GM23338 (cell line): Measurements from ENCODE around the gene BARX1. TPM values are rescaled to one million over a fixed set of nuclear protein-coding genes. Genes with fewer than 3 reads are reported as not detected.

Source experiments
- ATAC-seq: fragments of 200-7000 bp; cut with Tn5 transposase; 3 replicates; pipeline ENCODE4 v1.9.1; 2020
- DNase-seq: peaks from one replicate; pipeline ENCODE4 v3.0.0-alpha.2; 2015; ENCODE audit warnings: low spot score
- H2AFZ ChIP-seq: fragments of 200-600 bp; sonication (generic); 2 replicates; pipeline ENCODE4 v1.8.0; 2016; ENCODE audit warnings: antibody characterized with exemption, mild to moderate bottlenecking, moderate library complexity
- H3F3A ChIP-seq: fragments of 200-600 bp; sonication (generic); replicated peaks from 2 replicates; pipeline ENCODE4 v1.8.0; 2017; ENCODE audit warnings: antibody characterized with exemption, mixed run types, low read depth
- H3K27ac ChIP-seq: fragments of 200-600 bp; sonication (generic); 2 replicates; pipeline ENCODE4 v1.6.1; 2016; ENCODE audit warnings: low read depth
- H3K27me3 ChIP-seq: fragments of 200-600 bp; sonication (generic); 2 replicates; pipeline ENCODE4 v1.8.0; 2016; ENCODE audit warnings: mild to moderate bottlenecking, mixed run types, moderate library complexity; ENCODE audit not compliant: insufficient read depth
- H3K36me3 ChIP-seq: fragments of 200-600 bp; sonication (generic); 2 replicates; pipeline ENCODE4 v1.8.0; 2016; ENCODE audit warnings: mild to moderate bottlenecking; ENCODE audit not compliant: insufficient read depth
- H3K4me1 ChIP-seq: fragments of 200-600 bp; sonication (generic); 2 replicates; pipeline ENCODE4 v1.8.0; 2016; ENCODE audit warnings: mild to moderate bottlenecking, moderate library complexity; ENCODE audit not compliant: insufficient read depth
- H3K4me2 ChIP-seq: fragments of 200-600 bp; sonication (generic); 2 replicates; pipeline ENCODE4 v1.7.1; 2017; ENCODE audit warnings: mixed run types
- H3K4me3 ChIP-seq: fragments of 200-600 bp; sonication (generic); 2 replicates; pipeline ENCODE4 v1.6.1; 2016; ENCODE audit warnings: mixed run types
- H3K79me2 ChIP-seq: fragments of 200-600 bp; sonication (generic); replicated peaks from 2 replicates; pipeline ENCODE4 v1.8.0; 2017; ENCODE audit warnings: mild to moderate bottlenecking; ENCODE audit not compliant: insufficient read depth
- H3K9me2 ChIP-seq: fragments of 200-600 bp; sonication (generic); 2 replicates; pipeline ENCODE4 v1.8.0; 2017; ENCODE audit not compliant: insufficient read depth
- H4K20me1 ChIP-seq: fragments of 200-600 bp; sonication (generic); replicated peaks from 2 replicates; pipeline ENCODE4 v1.8.0; 2017; ENCODE audit warnings: mild to moderate bottlenecking; ENCODE audit not compliant: insufficient read depth
- H3K27ac Mint-ChIP-seq: 2 replicates; pipeline ENCODE4 v1.8.0; 2020; ENCODE audit warnings: inconsistent platforms, mild to moderate bottlenecking, moderate library complexity, mixed read lengths
- H3K27me3 Mint-ChIP-seq: 3 replicates; pipeline ENCODE4 v1.8.0; 2022; ENCODE audit warnings: low read depth, mild to moderate bottlenecking, moderate library complexity, mixed read lengths, inconsistent platforms; ENCODE audit not compliant: insufficient read depth, poor library complexity
- H3K36me3 Mint-ChIP-seq: 3 replicates; pipeline ENCODE4 v1.8.0; 2021; ENCODE audit warnings: low read depth, mild to moderate bottlenecking, inconsistent platforms, moderate library complexity, mixed read lengths
- H3K4me1 Mint-ChIP-seq: 3 replicates; pipeline ENCODE4 v1.8.0; 2020; ENCODE audit warnings: mild to moderate bottlenecking, inconsistent platforms, mixed read lengths
- H3K4me3 Mint-ChIP-seq: 3 replicates; pipeline ENCODE4 v1.8.0; 2021; ENCODE audit warnings: moderate library complexity, mild to moderate bottlenecking, inconsistent platforms, mixed read lengths
- H3K9me3 Mint-ChIP-seq: 3 replicates; pipeline ENCODE4 v1.8.0; 2020; ENCODE audit warnings: moderate library complexity, mild to moderate bottlenecking, inconsistent platforms, mixed read lengths
- CREB1 ChIP-seq: fragments of 250-450 bp; sonication (Bioruptor Pico); IDR thresholded peaks from 2 replicates; pipeline ENCODE4 v1.5.0; 2020; ENCODE audit warnings: low read depth, mild to moderate bottlenecking, moderate library complexity
- CTCF ChIP-seq, 2 experiments: fragments of 200-600 bp in 1 of 2; sonication (generic) in 1 of 2; conservative IDR thresholded peaks; 2 replicates each; pipeline versions ENCODE4 v1.5.1 to v1.6.1; 2016 to 2017; ENCODE audit warnings: antibody characterized with exemption in 2 of 2, low read depth in 2 of 2, mild to moderate bottlenecking in 2 of 2, moderate library complexity in 1 of 2
- ETS1 ChIP-seq: IDR thresholded peaks from 2 replicates; pipeline ENCODE4 v1.6.1; 2016; ENCODE audit warnings: antibody characterized with exemption
- EZH2 ChIP-seq: fragments of 200-600 bp; sonication (generic); IDR thresholded peaks from one replicate; pipeline ENCODE4 v1.8.0; 2017; ENCODE audit warnings: antibody characterized with exemption, mild to moderate bottlenecking, low read depth; ENCODE audit not compliant: unreplicated experiment
- EZH2phosphoT487 ChIP-seq: fragments of 200-600 bp; sonication (generic); IDR thresholded peaks from one replicate; pipeline ENCODE4 v1.8.1; 2018; ENCODE audit warnings: antibody characterized with exemption; ENCODE audit not compliant: unreplicated experiment
- JUNB ChIP-seq: IDR thresholded peaks from one replicate; pipeline ENCODE4 v1.6.1; 2016; ENCODE audit warnings: antibody characterized with exemption; ENCODE audit not compliant: unreplicated experiment
- NANOG ChIP-seq: IDR thresholded peaks from 2 replicates; pipeline ENCODE4 v1.6.1; 2016; ENCODE audit warnings: antibody characterized with exemption, borderline replicate concordance
- POLR2AphosphoS5 ChIP-seq: IDR thresholded peaks from 2 replicates; pipeline ENCODE4 v1.6.1; 2016; ENCODE audit warnings: antibody characterized with exemption, low read depth
- STAT1 ChIP-seq: IDR thresholded peaks from one replicate; pipeline ENCODE4 v1.6.1; 2016; ENCODE audit warnings: antibody characterized with exemption; ENCODE audit not compliant: unreplicated experiment
- ZNF114 ChIP-seq: fragments of 250-450 bp; sonication (Bioruptor Pico); IDR thresholded peaks from 2 replicates; pipeline ENCODE4 v1.5.0; 2020; ENCODE audit warnings: mild to moderate bottlenecking, moderate library complexity
- ZNF462 ChIP-seq: fragments of 250-450 bp; sonication (Bioruptor Pico); IDR thresholded peaks from 2 replicates; pipeline ENCODE4 v1.5.0; 2020; ENCODE audit warnings: mild to moderate bottlenecking, moderate library complexity
- polyA plus RNA-seq: library from polyadenylated mRNA; unstranded; fragments of >200 nt; fragmentation: Nextera tagmentation; extraction: Ambion mirVana; gene quantifications from 2 replicates; pipeline ENCODE4 v1.2.1, GENCODE V29; 2016
- total RNA-seq: library from RNA; depleted of rRNA; stranded (reverse); fragments of >200 nt; shearing (Covaris generic); gene quantifications from 2 replicates; pipeline ENCODE4 v1.2.3, GENCODE V29; 2014

BARX1 gene
- total and polyA plus RNA-seq, 2 experiments from 2014 or later, result 0.87 to 1.6 TPM

GRCh38 chr9:93941493-93941892 lies 13.7 kb downstream of the BARX1 start:
- H3K4me2 ChIP-seq, result no peak overlapping the region
- peaks cover 24% of the 10 kb centered on the region for H3K4me1 Mint-ChIP-seq
- no peak for DNase-seq

GRCh38 chr9:93940951-93941350 lies 14.2 kb downstream of the BARX1 start:
- no peaks in the 10 kb centered on the region; the same call in 1 of the 2 replicates for H3K36me3 ChIP-seq
- ATAC-seq (no peak), DNase-seq (no peak)
- no peak overlapping the region for H3K27ac Mint-ChIP-seq
- no peaks in the 10 kb centered on the region for H3F3A ChIP-seq
- no peaks in the 10 kb centered on the region; the same call in 2 of the 3 replicates for H3K36me3 Mint-ChIP-seq
- H3K9me2 ChIP-seq, result no peaks in the 10 kb centered on the region
- H4K20me1 ChIP-seq, result no peaks in the 10 kb centered on the region; the same call in 1 of the 2 replicates
- H3K4me1 Mint-ChIP-seq, result peaks cover 18% of the 10 kb centered on the region
- no peak overlapping the region for H3K27ac ChIP-seq
- H2AFZ ChIP-seq, result no peak overlapping the region
- peaks cover 45% of the 10 kb centered on the region for H3K27me3 ChIP-seq
- peaks cover 61% of the 10 kb centered on the region for H3K27me3 Mint-ChIP-seq
- H3K4me3 ChIP-seq, result no peak overlapping the region
- peaks cover 19% of the 10 kb centered on the region; the same call in 1 of the 2 replicates for H3K4me1 ChIP-seq
- no peak overlapping the region for H3K4me2 ChIP-seq
- H3K79me2 ChIP-seq, result no peaks in the 10 kb centered on the region
- H3K4me3 Mint-ChIP-seq, result no peak overlapping the region
- H3K9me3 Mint-ChIP-seq, result no peaks in the 10 kb centered on the region
- TF ChIP-seq JUNB, result no peak
- no peak for TF ChIP-seq EZH2
- no peak for TF ChIP-seq ZNF114
- no peak for TF ChIP-seq ZNF462 (CRISPR knock-in tag)

More at GRCh38 chr9:93941493-93941892, 13.7 kb downstream of the BARX1 start:
- no peak overlapping the region for H3K27ac Mint-ChIP-seq
- H3K4me3 Mint-ChIP-seq, result no peak overlapping the region
- no peak for ATAC-seq
- peaks cover 51% of the 10 kb centered on the region for H3K27me3 ChIP-seq
- H3K36me3 ChIP-seq, result no peaks in the 10 kb centered on the region; the same call in 1 of the 2 replicates
- no peak overlapping the region for H2AFZ ChIP-seq
- H3K9me2 ChIP-seq, result no peaks in the 10 kb centered on the region
- H3K9me3 Mint-ChIP-seq, result peaks cover 4% of the 10 kb centered on the region; the same call in 2 of the 3 replicates
- peaks cover 1% of the 10 kb centered on the region; the same call in 1 of the 2 replicates for H4K20me1 ChIP-seq
- no peaks in the 10 kb centered on the region for H3F3A ChIP-seq
- peaks cover 66% of the 10 kb centered on the region for H3K27me3 Mint-ChIP-seq
- H3K36me3 Mint-ChIP-seq, result no peaks in the 10 kb centered on the region; the same call in 2 of the 3 replicates
- no peak overlapping the region for H3K4me3 ChIP-seq
- H3K27ac ChIP-seq, result no peak overlapping the region
- H3K4me1 ChIP-seq, result peaks cover 23% of the 10 kb centered on the region
- no peaks in the 10 kb centered on the region for H3K79me2 ChIP-seq
- TF ChIP-seq STAT1, result no peak
- TF ChIP-seq NANOG, result no peak
- TF ChIP-seq EZH2phosphoT487, result no peak
- no peak for TF ChIP-seq EZH2
- no peak for TF ChIP-seq CREB1 (CRISPR knock-in tag)
- no peak for TF ChIP-seq POLR2AphosphoS5
- no peak for TF ChIP-seq CTCF (conservative IDR thresholded peaks at IDR 0.05; ENCODE audit: low read depth in 2 of 2)
- no peak for TF ChIP-seq ETS1
